BLaER1 treated with 17β-estradiol and CSF1 and Interleukin-3, amounts not matched to agents 10 nM and 100 nM (cell line): ENCODE measurements around the gene DMRTC1.
"Not testable (repeated sequence)": the region's sequence is repeated elsewhere in the genome, so short reads cannot be mapped to it uniquely, and the experiment has no call there.

ENCODE experiments used
- H3K27ac ChIP-seq, 11 experiments: shearing (Covaris generic); formaldehyde crosslinking; 2 replicates each; pipeline ENCODE4 v1.8.1; 2022
- H3K27me3 ChIP-seq, 11 experiments: shearing (Covaris generic); formaldehyde crosslinking; 2 replicates each; pipeline ENCODE4 v1.8.1; 2022
- H3K36me3 ChIP-seq, 11 experiments: shearing (Covaris generic); formaldehyde crosslinking; 2 replicates each; pipeline ENCODE4 v1.8.1; 2022
- H3K4me1 ChIP-seq, 10 experiments: shearing (Covaris generic); formaldehyde crosslinking; 2 replicates each; pipeline ENCODE4 v1.8.1; 2022
- H3K4me2 ChIP-seq, 11 experiments: shearing (Covaris generic); formaldehyde crosslinking; 2 replicates each; pipeline ENCODE4 v1.8.1; 2022
- H3K4me3 ChIP-seq, 10 experiments: shearing (Covaris generic); formaldehyde crosslinking; 2 replicates each; pipeline ENCODE4 v1.8.1; 2022
- H3K9ac ChIP-seq, 11 experiments: shearing (Covaris generic); formaldehyde crosslinking; 2 replicates each; pipeline ENCODE4 v1.8.1; 2022
- H3K9me3 ChIP-seq, 11 experiments: shearing (Covaris generic); formaldehyde crosslinking; replicated peaks in 1 of 11; 2 replicates each; pipeline ENCODE4 v1.8.1; 2022
- H4K20me1 ChIP-seq, 11 experiments: shearing (Covaris generic); formaldehyde crosslinking; 2 replicates each; pipeline ENCODE4 v1.8.1; 2022

The DMRTC1 gene, protein sequence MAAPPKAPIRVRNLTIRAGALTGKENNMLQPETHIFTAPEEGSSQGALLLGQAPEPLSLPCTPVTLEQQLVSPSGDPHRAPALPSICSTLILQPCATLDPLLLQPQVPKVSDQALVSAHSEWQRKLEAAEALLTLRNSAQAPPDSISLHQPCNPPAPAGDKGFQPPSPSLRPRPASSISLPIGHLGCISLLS

DNA sequence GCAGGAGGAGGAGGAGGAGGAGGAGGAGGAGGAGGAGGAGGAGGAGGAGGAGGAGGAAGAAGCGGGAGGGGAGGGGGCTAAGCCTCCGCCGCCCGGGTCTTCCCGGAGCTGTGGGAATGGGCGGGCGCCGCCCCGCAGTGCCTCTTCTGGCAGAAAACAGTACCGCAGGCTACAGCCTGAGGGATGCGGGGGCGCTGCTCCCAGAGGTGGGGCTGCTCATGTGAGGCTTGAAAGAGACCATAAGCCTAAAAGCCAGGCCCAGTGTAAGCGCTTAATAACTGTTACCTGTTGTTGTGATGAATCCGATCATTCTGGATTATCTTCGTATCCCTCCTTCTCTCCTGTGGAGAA, at the start of gene DMRTC1:
TSS of gene DMRTC1 (minus strand) at position 19 of the 351 bp plus-strand sequence. CDS start 68,143 bp downstream, outside the sequence.
- not testable (repeated sequence) for H3K4me3 ChIP-seq, H3K4me1 ChIP-seq, H3K4me2 ChIP-seq, H3K9me3 ChIP-seq, H3K36me3 ChIP-seq, H4K20me1 ChIP-seq, H3K27me3 ChIP-seq, H3K9ac ChIP-seq, H3K27ac ChIP-seq

DNA sequence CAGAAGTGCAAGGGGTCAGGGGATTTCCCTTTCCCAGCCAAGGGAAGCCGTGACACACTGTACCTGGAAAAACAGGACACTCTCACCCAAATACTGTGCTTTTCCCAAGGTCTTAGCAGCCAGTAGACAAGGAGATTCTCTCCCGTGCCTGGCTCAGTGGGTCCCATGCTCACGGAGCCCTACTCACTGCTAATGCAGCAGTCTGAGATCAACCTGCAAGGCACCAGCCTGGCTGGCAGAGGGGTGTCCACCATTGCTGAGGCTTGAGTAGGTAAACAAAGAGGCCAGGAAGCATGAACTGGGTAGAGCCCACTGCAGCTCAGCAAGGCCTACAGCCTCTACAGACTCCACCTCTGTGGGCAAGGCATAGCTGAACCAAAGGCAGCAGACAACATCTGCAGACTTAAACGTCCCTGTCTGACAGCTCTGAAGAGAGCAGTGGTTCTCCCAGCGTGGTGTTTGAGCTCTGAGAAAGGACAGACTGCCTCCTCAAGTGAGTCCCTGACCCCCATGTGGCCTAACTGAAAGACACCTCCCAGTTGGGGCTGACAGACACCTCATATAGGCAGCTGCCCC, 37.3 kb upstream of the DMRTC1 start:
- not testable (repeated sequence) for H3K36me3 ChIP-seq, H3K4me2 ChIP-seq, H4K20me1 ChIP-seq, H3K27ac ChIP-seq, H3K9ac ChIP-seq, H3K4me1 ChIP-seq, H3K4me3 ChIP-seq
- Histone ChIP-seq H3K27me3 (peaks cover 33 to 58% (median 53%) of the 10 kb centered on the region in 11 experiments; a peak in 21 of 22 replicates), H3K9me3 (peaks cover 5 to 19% (median 9%) of the 10 kb centered on the region in 11 experiments; a peak in 20 of 22 replicates)

DNA sequence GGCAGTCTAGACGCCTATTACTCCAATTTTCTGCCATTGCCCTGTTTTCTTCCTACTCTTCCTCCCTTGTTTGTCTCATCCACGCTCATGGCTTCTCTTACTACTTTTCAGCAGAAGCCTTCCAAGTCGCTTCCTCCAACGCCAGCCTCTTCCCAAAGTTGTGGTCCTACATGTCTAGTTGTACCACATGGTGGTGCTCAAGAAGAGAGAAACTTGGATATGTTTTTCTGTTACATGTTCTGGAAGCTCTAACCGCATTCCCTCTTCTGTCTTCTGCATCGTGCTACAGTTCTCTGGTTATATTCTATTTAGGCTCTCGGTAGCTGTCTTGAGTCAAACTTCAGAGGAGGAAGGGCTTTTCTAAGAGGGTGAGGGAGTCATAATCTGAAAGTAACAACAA, 31.2 kb upstream of the DMRTC1 start:
- not testable (repeated sequence) for H3K4me3 ChIP-seq, H3K36me3 ChIP-seq, H3K27me3 ChIP-seq, H4K20me1 ChIP-seq, H3K9ac ChIP-seq, H3K4me2 ChIP-seq, H3K27ac ChIP-seq, H3K9me3 ChIP-seq, H3K4me1 ChIP-seq

DNA sequence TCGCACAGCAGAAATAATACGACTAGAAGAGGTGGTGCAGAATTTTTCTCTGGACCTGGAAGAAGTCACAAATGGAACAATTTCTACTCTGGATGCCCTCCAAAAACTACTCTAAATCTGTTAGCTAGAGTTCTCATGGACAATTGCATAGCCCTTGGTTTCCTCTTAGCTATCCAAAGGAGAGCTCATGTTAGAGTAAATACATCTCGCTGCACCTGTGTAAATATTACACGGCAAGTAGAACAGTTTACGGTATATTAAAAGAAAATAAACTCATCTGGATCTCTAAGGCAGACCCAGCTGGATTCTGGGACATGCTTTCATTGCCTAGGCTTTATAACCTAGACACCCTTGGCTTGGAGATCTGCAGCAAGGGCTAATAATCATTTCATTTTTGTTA, 28.2 kb upstream of the DMRTC1 start:
- not testable (repeated sequence) for H4K20me1 ChIP-seq, H3K4me3 ChIP-seq, H3K27ac ChIP-seq, H3K9me3 ChIP-seq, H3K4me2 ChIP-seq, H3K36me3 ChIP-seq, H3K4me1 ChIP-seq, H3K9ac ChIP-seq, H3K27me3 ChIP-seq

DNA sequence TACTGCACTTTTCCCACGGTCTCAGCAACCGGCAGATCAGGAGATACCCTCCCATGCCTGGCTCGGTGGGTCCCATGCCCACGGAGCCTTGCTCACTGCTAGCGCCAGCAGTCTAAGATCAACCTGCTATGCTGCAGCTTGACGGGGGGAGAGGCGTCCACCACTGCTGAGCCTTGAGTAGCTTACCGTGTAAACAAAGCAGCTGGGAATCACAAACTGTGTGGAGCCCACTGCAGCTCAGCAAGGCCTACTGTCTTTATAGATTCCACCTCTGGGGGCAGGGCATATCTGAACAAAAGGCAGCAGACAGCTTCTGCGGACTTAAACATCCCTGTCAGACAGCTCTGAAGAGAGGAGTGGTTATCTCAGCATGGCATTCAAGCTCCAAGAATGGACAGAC, 16.3 kb upstream of the DMRTC1 start:
- not testable (repeated sequence) for H3K36me3 ChIP-seq, H4K20me1 ChIP-seq, H3K4me3 ChIP-seq, H3K4me2 ChIP-seq, H3K9ac ChIP-seq, H3K9me3 ChIP-seq, H3K27ac ChIP-seq, H3K4me1 ChIP-seq, H3K27me3 ChIP-seq

DNA sequence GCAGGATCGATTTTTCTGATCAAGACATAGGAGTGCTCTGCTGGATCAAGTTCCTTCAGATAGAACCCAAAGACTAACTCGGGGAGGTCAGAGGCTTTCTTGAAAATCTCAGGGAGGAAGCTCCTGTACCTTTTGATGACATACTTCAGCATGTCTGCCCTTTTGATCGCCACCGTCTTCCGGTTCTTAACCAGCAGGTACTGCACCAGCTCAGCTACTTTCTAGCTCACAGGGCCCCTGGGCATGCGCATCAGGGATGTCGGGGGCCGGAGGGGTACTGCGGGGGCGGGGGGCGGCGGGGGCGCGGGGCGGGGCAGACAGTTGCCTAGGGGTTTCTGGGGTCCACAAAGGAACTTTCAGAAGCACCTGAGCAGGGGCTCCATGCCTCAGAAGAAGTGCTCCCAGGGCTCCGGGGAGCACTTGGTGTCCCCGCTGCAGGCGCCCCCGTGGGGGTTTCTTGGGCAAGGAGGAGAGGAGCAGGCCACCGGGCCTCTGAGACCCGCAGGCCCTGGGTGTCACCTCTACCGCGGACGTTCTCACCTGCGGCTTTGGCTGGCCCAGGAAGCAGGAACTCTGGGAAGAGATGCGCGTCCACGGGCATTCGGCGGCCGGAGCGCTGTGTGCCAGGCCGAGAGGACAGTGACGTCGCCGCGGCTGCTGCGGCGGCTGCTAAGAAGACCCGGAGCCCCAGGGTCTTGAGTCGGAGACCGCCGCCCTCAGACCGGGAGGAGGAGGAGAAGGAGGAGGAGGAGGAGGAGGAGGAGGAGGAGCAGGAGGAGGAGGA, 410 bp downstream of the DMRTC1 start:
- H3K4me1 ChIP-seq, H4K20me1 ChIP-seq, H3K9ac ChIP-seq, H3K27ac ChIP-seq, H3K9me3 ChIP-seq, H3K36me3 ChIP-seq, H3K4me2 ChIP-seq, H3K4me3 ChIP-seq, H3K27me3 ChIP-seq: not testable (repeated sequence)

DNA sequence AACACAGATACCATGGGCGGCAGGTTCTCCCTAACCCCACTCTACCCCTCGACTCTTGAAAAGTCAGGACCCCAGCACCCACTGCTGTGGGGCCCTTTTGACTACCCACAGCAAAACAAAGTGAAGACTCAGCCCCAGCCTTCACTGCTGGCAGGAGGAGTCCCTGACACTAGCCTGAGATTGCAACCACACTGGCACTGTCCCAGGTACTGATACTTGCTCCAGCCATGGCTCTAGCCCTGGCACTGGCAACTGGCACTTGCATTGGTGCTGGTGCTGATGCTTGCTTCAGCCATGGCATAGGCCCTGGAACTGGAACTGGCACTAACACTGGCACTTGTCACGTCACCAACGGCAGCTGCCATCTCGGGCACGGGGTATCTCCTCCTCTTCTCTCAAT, 1.4 kb downstream of the DMRTC1 start:
- not testable (repeated sequence) for H3K27me3 ChIP-seq, H3K4me1 ChIP-seq, H3K9me3 ChIP-seq, H3K4me2 ChIP-seq, H3K36me3 ChIP-seq, H3K4me3 ChIP-seq, H4K20me1 ChIP-seq, H3K27ac ChIP-seq, H3K9ac ChIP-seq

DNA sequence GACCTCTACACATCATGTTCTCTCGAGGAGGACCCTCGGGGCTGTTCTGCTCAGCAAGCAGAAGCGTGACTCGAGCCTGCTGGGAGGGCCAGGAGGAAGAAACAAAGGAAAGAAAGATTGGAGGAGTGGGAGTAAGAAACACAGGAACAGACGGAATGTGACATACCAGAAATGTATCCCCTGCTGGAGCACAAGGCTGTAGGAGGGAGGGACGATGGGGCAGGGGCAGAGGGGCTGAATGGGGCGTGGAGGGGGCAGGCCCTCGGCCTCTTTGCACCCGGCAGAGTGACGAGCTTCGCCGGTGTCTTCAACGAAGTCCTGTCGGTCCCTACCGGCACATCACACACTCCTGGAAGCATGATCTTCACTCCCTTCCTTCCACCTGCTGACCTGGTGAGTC, 5.7 kb downstream of the DMRTC1 start, which contains the start of gene FAM236A:
TSS of gene FAM236A (plus strand) at position 301 of the 400 bp plus-strand sequence. CDS start at position 358, 57 bp downstream.
- not testable (repeated sequence) for H4K20me1 ChIP-seq, H3K4me1 ChIP-seq, H3K4me3 ChIP-seq, H3K27me3 ChIP-seq, H3K27ac ChIP-seq, H3K9ac ChIP-seq, H3K9me3 ChIP-seq, H3K36me3 ChIP-seq, H3K4me2 ChIP-seq

DNA sequence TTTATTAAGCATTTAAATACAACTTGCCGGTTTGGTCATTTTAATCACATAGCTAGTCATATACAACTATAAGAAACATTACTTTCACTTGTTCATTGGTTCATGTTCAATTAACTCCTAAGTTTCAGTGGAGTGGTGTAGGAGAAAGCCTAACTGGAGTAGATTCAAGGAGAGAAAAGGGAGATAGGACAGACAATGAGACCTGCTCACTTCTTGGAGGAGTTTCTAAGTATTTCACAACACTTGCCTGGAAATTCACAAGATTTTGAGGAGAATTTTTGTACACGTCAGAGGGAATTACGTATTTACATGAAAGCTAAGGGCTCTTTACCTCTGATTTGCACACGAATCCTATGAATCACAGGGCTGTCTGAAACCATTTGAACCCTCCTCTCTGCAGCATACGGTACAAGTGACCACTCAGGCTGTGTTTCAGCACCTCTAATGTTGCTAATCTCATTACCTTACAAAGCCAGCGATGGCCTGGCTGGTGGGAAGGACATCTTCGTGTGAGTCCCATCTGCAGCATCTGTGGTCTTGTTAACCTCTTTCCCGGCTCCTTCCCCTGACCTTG, 6.7 kb downstream of the DMRTC1 start:
- not testable (repeated sequence) for H3K9me3 ChIP-seq, H3K4me3 ChIP-seq, H3K27me3 ChIP-seq, H3K36me3 ChIP-seq, H3K9ac ChIP-seq, H4K20me1 ChIP-seq, H3K27ac ChIP-seq, H3K4me1 ChIP-seq, H3K4me2 ChIP-seq

DNA sequence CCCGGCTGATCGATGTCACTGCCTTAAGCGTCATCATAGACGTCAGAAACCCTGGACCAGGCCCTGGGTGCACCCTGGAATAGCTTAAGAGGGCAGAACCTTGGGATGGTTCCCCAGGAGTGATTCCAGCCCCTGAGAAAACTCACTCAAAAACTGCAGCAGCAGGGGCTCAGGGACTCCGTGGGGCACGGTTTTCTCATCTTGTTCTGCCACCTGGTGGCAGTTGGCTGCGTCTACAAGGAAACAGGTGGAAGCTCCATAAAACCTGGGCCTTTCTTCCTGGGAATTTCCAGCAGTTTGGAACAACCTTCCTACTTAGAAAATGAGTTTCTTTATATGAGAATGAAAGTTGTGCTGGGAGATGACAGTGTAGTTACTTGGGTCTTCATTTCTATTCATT, 7.2 kb downstream of the DMRTC1 start:
- H3K9ac ChIP-seq, H3K4me3 ChIP-seq, H3K4me1 ChIP-seq, H3K36me3 ChIP-seq, H3K4me2 ChIP-seq, H3K27ac ChIP-seq, H4K20me1 ChIP-seq, H3K9me3 ChIP-seq, H3K27me3 ChIP-seq: not testable (repeated sequence)

DNA sequence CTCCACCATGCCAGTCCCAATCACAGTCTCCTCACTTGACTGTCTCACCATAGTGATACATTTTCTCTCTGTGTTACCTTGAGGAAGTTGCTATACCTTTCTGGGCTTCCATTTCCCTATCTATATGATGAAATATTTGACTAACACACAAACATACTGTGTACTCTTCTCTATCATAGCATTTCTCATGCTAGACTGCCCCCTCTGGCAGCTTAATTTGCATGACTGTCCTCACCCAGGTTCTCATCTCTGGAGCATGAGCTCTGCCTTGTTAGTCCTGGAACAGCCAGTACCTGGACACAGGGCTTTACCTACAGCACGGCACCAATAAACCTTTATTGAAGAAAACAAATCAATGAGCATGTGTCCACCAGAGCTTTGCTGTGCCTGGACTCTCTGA, 11.4 kb downstream of the DMRTC1 start:
- H3K27me3 ChIP-seq, H3K4me1 ChIP-seq, H3K4me3 ChIP-seq, H3K36me3 ChIP-seq, H3K9me3 ChIP-seq, H3K27ac ChIP-seq, H3K9ac ChIP-seq, H4K20me1 ChIP-seq, H3K4me2 ChIP-seq: not testable (repeated sequence)

DNA sequence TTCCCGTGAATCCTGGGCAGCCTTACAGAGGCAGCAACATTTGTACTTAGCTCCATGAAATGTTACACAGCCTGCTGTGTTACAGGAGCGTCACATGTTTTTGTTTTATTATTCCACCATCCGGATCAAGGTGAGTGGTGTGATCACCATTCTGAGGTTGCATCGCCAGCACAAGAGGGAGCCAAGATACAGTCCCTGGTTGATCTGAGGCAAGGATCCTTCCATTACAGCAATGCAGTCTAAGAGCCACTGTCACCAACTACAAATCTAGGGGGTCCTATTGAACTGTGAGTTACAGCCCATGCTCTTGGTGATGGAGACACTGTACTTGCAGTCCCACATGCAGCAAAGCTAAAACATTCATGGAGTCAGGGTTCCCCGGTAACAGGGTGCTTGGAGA, 27.5 kb downstream of the DMRTC1 start:
- not testable (repeated sequence) for H3K27ac ChIP-seq, H4K20me1 ChIP-seq, H3K4me2 ChIP-seq, H3K4me3 ChIP-seq, H3K27me3 ChIP-seq, H3K4me1 ChIP-seq, H3K9ac ChIP-seq, H3K9me3 ChIP-seq, H3K36me3 ChIP-seq

DNA sequence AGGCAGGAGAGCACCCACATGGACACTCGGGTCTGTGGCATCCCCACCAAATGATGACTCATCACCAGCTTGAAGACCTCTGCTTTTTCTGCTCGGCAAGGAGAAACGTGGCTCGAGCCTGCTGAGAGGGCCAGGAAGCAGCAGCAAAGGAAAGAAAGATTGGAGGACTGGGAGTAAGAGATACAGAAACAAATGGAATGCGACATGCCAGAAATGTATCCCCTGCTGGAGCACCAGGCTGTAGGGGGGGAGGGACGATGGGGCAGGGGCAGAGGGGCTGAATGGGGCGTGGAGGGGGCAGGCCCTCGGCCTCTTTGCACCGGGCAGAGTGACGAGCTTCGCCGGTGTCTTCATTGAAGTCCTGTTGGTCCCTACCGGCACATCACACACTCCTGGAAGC, 31.3 kb downstream of the DMRTC1 start, which contains the start of gene FAM236C:
TSS of gene FAM236C (plus strand) at position 301 of the 400 bp plus-strand sequence. CDS start 100 bp downstream, outside the sequence.
- H4K20me1 ChIP-seq, H3K9me3 ChIP-seq, H3K36me3 ChIP-seq, H3K4me2 ChIP-seq, H3K4me3 ChIP-seq, H3K9ac ChIP-seq, H3K4me1 ChIP-seq, H3K27me3 ChIP-seq, H3K27ac ChIP-seq: not testable (repeated sequence)

DNA sequence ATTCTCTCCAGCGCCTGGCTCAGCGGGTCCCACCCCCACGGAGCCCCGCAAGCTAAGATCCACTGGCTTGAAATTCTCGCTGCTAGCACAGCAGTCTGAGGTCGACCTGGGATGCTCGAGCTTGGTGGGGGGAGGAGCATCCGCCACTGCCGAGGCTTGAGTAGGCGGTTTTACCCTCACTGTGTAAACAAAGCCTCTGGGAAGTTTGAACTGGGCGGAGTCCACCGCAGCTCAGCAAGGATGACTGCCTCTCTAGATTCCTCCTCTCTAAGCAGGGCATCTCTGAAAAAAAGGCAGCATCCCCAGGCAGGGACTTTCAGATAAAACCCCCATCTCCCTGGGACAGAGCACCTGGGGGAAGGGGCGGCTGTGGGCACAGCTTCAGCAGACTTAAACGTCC, 53.9 kb downstream of the DMRTC1 start:
- not testable (repeated sequence) for H3K4me2 ChIP-seq, H3K4me3 ChIP-seq, H4K20me1 ChIP-seq, H3K9me3 ChIP-seq, H3K4me1 ChIP-seq, H3K36me3 ChIP-seq, H3K9ac ChIP-seq, H3K27me3 ChIP-seq, H3K27ac ChIP-seq
